ENCODE measurements around the gene BRAT1.

Gene BRAT1

DNA sequence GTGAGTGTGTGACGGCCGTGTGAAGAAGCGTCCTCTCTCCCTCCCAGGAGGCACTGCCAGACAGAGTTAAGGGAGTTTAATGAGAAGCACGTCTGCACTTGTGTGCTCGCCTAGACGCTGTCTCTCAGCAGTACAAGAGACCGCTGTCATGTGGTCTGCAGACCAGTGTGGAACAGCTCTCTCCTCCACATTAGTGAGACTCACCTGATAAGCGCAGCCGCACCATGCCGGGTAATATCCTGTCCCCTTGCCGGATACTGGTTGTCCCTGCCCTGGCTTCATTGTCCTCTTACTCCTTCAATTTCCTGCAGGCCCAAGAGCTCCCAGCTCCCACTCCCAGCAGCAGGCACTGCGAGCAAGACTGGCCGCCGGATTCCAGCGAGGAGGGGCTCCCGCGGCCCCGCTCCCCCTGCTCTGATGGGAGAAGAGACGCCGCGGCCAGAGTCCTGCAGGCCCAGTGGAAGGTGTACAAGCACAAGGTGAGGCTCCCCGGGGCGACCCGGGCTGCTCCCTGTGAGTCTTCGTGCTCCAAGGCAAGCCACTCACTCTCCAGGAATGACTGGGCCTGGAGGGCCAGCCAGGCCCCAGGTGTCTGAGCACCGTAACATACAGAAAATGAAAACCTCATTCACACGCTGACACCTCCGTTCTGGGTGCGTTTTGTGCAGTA lies 43.0 kb upstream of the BRAT1 start:
- DNase-seq (ENCODE audit: low read depth), result no peak
- no peak overlapping the region for H3K4me3 ChIP-seq (ENCODE audit: low read length)
- TF ChIP-seq, protein P1, sequence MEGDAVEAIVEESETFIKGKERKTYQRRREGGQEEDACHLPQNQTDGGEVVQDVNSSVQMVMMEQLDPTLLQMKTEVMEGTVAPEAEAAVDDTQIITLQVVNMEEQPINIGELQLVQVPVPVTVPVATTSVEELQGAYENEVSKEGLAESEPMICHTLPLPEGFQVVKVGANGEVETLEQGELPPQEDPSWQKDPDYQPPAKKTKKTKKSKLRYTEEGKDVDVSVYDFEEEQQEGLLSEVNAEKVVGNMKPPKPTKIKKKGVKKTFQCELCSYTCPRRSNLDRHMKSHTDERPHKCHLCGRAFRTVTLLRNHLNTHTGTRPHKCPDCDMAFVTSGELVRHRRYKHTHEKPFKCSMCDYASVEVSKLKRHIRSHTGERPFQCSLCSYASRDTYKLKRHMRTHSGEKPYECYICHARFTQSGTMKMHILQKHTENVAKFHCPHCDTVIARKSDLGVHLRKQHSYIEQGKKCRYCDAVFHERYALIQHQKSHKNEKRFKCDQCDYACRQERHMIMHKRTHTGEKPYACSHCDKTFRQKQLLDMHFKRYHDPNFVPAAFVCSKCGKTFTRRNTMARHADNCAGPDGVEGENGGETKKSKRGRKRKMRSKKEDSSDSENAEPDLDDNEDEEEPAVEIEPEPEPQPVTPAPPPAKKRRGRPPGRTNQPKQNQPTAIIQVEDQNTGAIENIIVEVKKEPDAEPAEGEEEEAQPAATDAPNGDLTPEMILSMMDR (conservative IDR thresholded peaks at IDR 0.05; ENCODE audit: low read depth, low read length), result no peak

DNA sequence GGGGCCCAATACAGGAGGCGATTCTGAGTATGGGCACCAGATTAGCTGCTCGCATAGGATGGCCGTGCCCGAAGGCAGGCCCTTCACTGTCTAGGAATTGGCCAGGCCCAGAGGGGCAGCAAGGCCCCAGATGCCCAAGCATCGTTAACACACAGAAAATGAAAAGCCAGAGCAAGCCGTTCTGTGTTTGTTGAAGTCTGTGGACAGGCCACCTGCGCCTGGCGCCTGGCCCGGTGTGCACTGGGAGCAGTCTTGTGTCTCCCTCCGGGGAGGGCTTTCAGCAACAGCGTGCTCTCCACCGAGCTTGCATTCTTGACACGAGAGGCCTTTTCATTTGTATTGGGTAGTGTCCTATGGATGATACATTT lies 41.9 kb upstream of the BRAT1 start:
- H3K4me3 ChIP-seq (ENCODE audit: low read length), result no peak overlapping the region

DNA sequence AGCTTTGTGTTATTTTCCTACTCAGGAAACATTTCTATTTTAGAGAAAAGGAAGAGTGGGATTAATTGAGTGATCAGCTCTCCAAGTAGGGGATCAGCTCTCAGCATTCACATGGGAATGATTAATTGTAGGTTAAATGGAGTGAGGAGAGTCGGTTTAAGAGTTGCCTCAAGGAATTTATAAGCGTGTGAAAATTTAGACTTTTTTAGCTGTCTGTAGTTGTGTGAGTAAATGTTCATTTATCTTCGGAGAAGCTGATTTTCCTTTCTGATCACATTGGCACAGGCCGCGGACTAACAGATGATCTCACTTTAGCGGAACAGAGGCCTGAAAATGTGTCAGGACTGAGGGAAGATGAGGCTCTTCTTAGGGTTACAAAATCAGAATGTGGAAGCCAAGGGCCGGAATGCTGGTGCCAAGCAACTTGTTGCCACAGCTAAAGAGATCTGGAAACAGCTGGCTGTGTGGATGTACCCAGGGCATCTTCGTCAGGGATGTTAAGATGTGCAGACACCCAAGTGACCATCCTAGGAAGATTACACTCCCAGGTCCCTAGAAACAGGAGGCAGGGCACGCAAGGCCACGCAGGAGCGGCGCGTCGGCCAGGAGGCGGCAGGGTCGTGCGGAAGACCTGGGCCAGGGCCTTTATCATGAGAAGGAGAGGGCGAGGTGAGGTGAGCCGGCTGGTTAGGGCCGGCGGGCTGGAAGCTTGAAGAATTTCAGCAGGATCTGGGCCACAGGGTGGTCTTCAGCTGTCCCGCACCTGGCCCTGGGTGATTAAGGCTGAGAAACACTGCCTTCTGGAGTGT lies 41.3 kb upstream of the BRAT1 start:
- no peak for DNase-seq (ENCODE audit: low read depth)
- no peak overlapping the region for H3K4me3 ChIP-seq (ENCODE audit: low read length)
- TF ChIP-seq, protein P1 (conservative IDR thresholded peaks at IDR 0.05; ENCODE audit: low read depth, low read length), result no peak

More for the DNA sequence above, 41.9 kb upstream of the BRAT1 start:
- DNase-seq (ENCODE audit: low read depth), result no peak
- TF ChIP-seq, protein P1 (conservative IDR thresholded peaks at IDR 0.05; ENCODE audit: low read depth, low read length), result no peak

DNA sequence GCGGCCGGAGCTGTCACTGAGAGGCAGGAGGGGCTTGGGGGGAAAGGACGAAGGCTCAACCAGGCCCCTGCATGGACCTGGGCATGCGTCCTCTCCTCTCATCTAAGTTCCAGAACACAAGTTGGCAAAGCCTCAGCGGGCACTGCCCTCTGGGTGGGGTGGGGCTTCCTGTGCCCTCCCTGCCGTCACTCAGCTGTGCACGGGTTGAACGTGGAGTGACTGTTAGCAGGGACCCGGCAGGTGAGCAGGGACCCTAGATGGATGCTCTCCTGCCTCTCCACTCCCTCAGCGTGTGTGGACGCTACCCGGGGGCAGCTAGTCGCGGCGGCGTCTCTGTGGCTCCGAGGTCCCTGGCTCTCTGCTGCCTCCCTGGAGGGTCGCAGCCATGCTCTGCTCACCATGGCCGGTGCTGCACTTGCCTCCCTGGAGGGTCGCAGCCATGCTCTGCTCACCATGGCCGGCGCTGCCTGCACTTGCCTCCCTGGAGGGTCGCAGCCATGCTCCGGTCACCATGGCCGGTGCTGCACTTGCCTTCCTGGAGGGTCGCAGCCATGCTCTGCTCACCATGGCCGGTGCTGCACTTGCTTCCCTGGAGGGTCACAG lies 40.0 kb upstream of the BRAT1 start:
- DNase-seq (ENCODE audit: low read depth), result no peak
- H3K4me3 ChIP-seq (ENCODE audit: low read length), result no peak overlapping the region
- TF ChIP-seq, protein P1 (conservative IDR thresholded peaks at IDR 0.05; ENCODE audit: low read depth, low read length), result no peak

DNA sequence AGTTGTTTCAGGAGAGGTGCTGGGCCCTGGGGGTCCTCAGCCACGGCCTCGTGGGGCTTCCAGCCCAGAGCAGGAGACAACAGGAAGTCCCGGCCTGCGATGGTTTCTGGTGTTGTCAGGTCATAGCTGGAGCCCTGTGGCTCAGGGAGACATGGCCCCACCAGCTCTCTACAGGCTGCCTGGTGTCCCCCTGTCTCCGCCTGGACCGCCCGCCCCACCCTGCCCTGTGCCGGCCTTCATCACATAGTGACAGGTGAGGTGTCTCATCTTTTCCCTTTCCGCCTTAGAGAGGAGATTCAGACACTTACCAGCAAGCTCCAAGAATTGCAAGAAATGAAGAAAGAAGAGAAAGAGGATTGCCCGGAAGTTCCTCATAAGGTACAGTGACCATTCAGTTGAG lies 39.3 kb upstream of the BRAT1 start:
- TF ChIP-seq, protein P1 (conservative IDR thresholded peaks at IDR 0.05; ENCODE audit: low read depth, low read length), result no peak
- H3K4me3 ChIP-seq (ENCODE audit: low read length), result no peak overlapping the region
- no peak for DNase-seq (ENCODE audit: low read depth)

DNA sequence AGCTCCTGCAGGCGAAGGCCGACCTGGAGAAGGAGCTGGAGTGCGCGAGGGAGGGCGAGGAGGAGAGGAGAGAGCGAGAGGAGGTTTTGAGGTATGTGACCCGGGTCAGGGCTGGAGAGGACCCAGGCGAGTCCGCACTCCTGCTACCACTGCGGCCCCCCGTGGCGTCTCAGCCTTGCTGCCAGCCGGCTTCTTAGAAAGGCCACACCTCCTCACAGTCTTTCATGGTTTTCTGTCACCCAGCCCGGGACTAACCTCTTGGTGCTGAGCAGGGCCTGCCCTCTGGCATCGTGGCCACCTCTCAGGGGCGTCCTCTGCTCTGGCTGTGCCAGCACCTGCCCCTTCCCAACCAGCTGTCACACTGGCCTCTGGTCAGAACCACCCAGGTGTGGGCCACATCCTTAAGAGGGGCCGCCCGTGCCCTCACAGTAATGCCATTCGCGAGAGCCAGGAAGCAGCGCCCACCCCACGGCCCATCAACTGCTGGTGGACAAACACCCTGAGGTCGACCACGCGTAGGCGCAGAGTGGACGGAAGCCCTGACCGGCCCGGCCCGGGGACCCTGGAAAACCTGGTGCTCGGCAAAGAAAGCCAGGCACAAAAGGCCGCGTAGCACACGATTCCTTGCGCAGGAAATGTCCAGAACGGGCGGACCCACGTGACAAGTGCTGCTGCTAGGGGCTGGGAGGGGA lies 37.9 kb upstream of the BRAT1 start:
- no peak for DNase-seq (ENCODE audit: low read depth)
- TF ChIP-seq, protein P1 (conservative IDR thresholded peaks at IDR 0.05; ENCODE audit: low read depth, low read length), result no peak
- H3K4me3 ChIP-seq (ENCODE audit: low read length), result no peak overlapping the region
